ENCODE results near the gene CNTN6.

GRCh38 chr3:1179146-1179545, 86.3 kb downstream of the CNTN6 start:
- TF ChIP-seq POLR2A (IDR thresholded peaks at IDR 0.05; ENCODE audit: low read depth, low read length) (no peak), SMC3 (IDR thresholded peaks at IDR 0.05; ENCODE audit: low read depth, low read length) (no peak), CTCF (conservative IDR thresholded peaks at IDR 0.05; ENCODE audit: low read depth, low read length) (no peak), RCOR1 (IDR thresholded peaks at IDR 0.05; ENCODE audit: insufficient replicate concordance, low read length) (no peak), FOS (IDR thresholded peaks at IDR 0.05; ENCODE audit: low read depth, low read length) (no peak), NFE2L2 (IDR thresholded peaks at IDR 0.05; ENCODE audit: low read depth, low read length) (no peak)
